HepG2 (cell line): Measurements from ENCODE around the gene GGACT.

Experiments used
- ARHGAP35 ChIP-seq: sonication (generic); formaldehyde crosslinking; IDR thresholded peaks from 2 replicates; pipeline ENCODE4 v1.9.0; 2022; ENCODE audit warnings: mild to moderate bottlenecking, inconsistent platforms, moderate library complexity, missing genetic modification reagents, borderline replicate concordance
- MEIS1 ChIP-seq: sonication (generic); formaldehyde crosslinking; IDR thresholded peaks from 2 replicates; pipeline ENCODE4 v1.9.0; 2021; ENCODE audit warnings: mild to moderate bottlenecking, missing genetic modification reagents, moderate library complexity, borderline replicate concordance
- RBFOX2 ChIP-seq: fragments of 200-400 bp; formaldehyde crosslinking; IDR thresholded peaks from 2 replicates; pipeline ENCODE4 v1.6.1; 2017; ENCODE audit warnings: low read depth, mild to moderate bottlenecking, low read length
- REST ChIP-seq, 2 experiments: IDR thresholded peaks; 2 replicates each; pipeline ENCODE4 v1.6.1; 2011 to 2012; ENCODE audit warnings: low read length in 2 of 2, borderline replicate concordance in 1 of 2, low read depth in 1 of 2, mild to moderate bottlenecking in 1 of 2, moderate library complexity in 1 of 2
- TF ChIP-seq, protein P1 (sequence below): IDR thresholded peaks from 2 replicates; pipeline ENCODE4 v1.6.1; 2012; ENCODE audit warnings: inconsistent platforms

GRCh38 chr13:100511466-100511865 is 77.1 kb downstream of the GGACT start:
- TF ChIP-seq MEIS1 = no peak
- TF ChIP-seq ARHGAP35 = no peak
- TF ChIP-seq, protein P1, sequence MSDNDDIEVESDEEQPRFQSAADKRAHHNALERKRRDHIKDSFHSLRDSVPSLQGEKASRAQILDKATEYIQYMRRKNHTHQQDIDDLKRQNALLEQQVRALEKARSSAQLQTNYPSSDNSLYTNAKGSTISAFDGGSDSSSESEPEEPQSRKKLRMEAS = no peak
- TF ChIP-seq REST (IDR thresholded peaks at IDR 0.05; ENCODE audit: borderline replicate concordance in 1 of 2, low read depth in 1 of 2, low read length in 2 of 2) = no peak
- TF ChIP-seq RBFOX2 = no peak
